Measurements from ENCODE around the gene CD300A. TPM values are rescaled to one million over a fixed set of nuclear protein-coding genes. Genes with fewer than 3 reads are reported as not detected.

CD300A gene
- polyA plus RNA-seq, 4 donors, result 1.0 to 1.4 (median 1.2) TPM

Other genes with a start within 250 kb of the CD300A start
- under 1 TPM; 0.12 to 0.27 (median 0.16) TPM for gene DNAI2, start 192.4 kb upstream of the CD300A start, polyA plus RNA-seq (ENCODE audit: insufficient read length in 4 of 4)
- gene KIF19, start 140.4 kb upstream of the CD300A start, polyA plus RNA-seq (ENCODE audit: insufficient read length in 4 of 4), result 1 to 10 TPM in 3 of 4 donors, under 1 TPM in 1; 0.37 to 1.3 (median 1.1) TPM
- under 1 TPM in 3 of 4 donors, not detected in 1; 0.07 to 0.40 (median 0.19) TPM for gene BTBD17, start 104.8 kb upstream of the CD300A start, polyA plus RNA-seq (ENCODE audit: insufficient read length in 4 of 4)
- under 1 TPM in 3 of 4 donors, not detected in 1; 0.11 to 0.40 (median 0.18) TPM for gene GPR142, start 99.1 kb upstream of the CD300A start, polyA plus RNA-seq (ENCODE audit: insufficient read length in 4 of 4)
- 100 to 1,000 TPM; 112 to 160 (median 138) TPM for gene GPRC5C, start 34.5 kb upstream of the CD300A start, polyA plus RNA-seq (ENCODE audit: insufficient read length in 4 of 4)
- gene CD300LB, start 64.8 kb downstream of the CD300A start, polyA plus RNA-seq (ENCODE audit: insufficient read length in 4 of 4), result under 1 TPM; 0.08 to 0.26 (median 0.14) TPM
- under 1 TPM; 0.30 to 0.39 (median 0.31) TPM for gene CD300C, start 79.5 kb downstream of the CD300A start, polyA plus RNA-seq (ENCODE audit: insufficient read length in 4 of 4)
- gene CD300H, start 100.9 kb downstream of the CD300A start, polyA plus RNA-seq (ENCODE audit: insufficient read length in 4 of 4), result under 1 TPM in 1 of 4 donors, not detected in 3; 0.34 TPM
- not detected for gene CD300LD, start 125.6 kb downstream of the CD300A start, polyA plus RNA-seq (ENCODE audit: insufficient read length in 4 of 4)
- under 1 TPM; 0.12 to 0.32 (median 0.18) TPM for gene CD300E, start 157.1 kb downstream of the CD300A start, polyA plus RNA-seq (ENCODE audit: insufficient read length in 4 of 4)
- under 1 TPM; 0.22 to 0.44 (median 0.36) TPM for gene CD300LF, start 246.3 kb downstream of the CD300A start, polyA plus RNA-seq (ENCODE audit: insufficient read length in 4 of 4)

Measured in left renal cortex interstitium (tissue), 4 donors.